ENCODE measurements around the gene LONP2.

- TF ChIP-seq EZH2 (IDR thresholded peaks at IDR 0.05; ENCODE audit: low read length, unreplicated experiment) (no peak), CTCF (conservative IDR thresholded peaks at IDR 0.05; ENCODE audit: low read depth, low read length) (no peak)
Observed at GRCh38 chr16:48299471-48299870, 55.4 kb downstream of the LONP2 start.
